Uterus (tissue), 2 donors: Measurements from ENCODE around the gene SERPINB8.

Experiments
- CTCF ChIP-seq, 4 experiments: fragments of 200-600 bp in 2 of 4; fragments of 450-650 bp in 2 of 4; sonication (generic) in 2 of 4; IDR thresholded peaks; one replicate each; pipeline ENCODE4 v1.5.1; 2016 to 2019; ENCODE audit warnings: antibody characterized with exemption in 4 of 4, mild to moderate bottlenecking in 2 of 4, moderate library complexity in 1 of 4
- POLR2A ChIP-seq, 2 donors: fragments of 450-650 bp; IDR thresholded peaks; one replicate each; pipeline ENCODE4 v1.6.1; 2016; ENCODE audit warnings: antibody characterized with exemption in 2 of 2, mild to moderate bottlenecking in 1 of 2, moderate library complexity in 1 of 2

GRCh38 chr18:64029096-64029495 lies 59.2 kb downstream of the SERPINB8 start:
- TF ChIP-seq POLR2A (IDR thresholded peaks at IDR 0.05) (no peak), CTCF (IDR thresholded peaks at IDR 0.05) (no peak)
